SU-DHL-6 (cell line): Measurements from ENCODE around the gene SLITRK1.

ENCODE experiments used
- CTCF ChIP-seq: fragments of 200-600 bp; sonication (generic); IDR thresholded peaks from one replicate; pipeline ENCODE4 v1.5.1; 2017; ENCODE audit warnings: antibody characterized with exemption, mild to moderate bottlenecking, low read length, moderate library complexity; ENCODE audit not compliant: insufficient read depth, poor library complexity, severe bottlenecking
- EZH2phosphoT487 ChIP-seq: fragments of 200-600 bp; sonication (generic), shearing (Covaris generic); conservative IDR thresholded peaks from 2 replicates; pipeline ENCODE4 v1.6.1; 2018; ENCODE audit warnings: mild to moderate bottlenecking, antibody characterized with exemption, low read length, moderate library complexity, mixed read lengths

GRCh38 chr13:83876546-83876945 lies 5.7 kb downstream of the SLITRK1 start:
- TF ChIP-seq CTCF (no peak), EZH2phosphoT487 (no peak)
